CD4-positive, alpha-beta T cell treated with Interferon alpha-2 for 1 hour (primary cell): Measurements from ENCODE around the gene PTPRE.
"Not testable (repeated sequence)": the region's sequence is repeated elsewhere in the genome, so short reads cannot be mapped to it uniquely, and the experiment has no call there.

Experiments used
- DNase-seq, 2 donors: peaks; one replicate each; pipeline ENCODE4 v3.0.0-alpha.2; 2020 to 2022

PTPRE gene

GRCh38 chr10:128081720-128082119 is 174.8 kb downstream of the PTPRE start:
- DNase-seq, result no peak

- DNase-seq, result no peak
Measured at GRCh38 chr10:128083191-128083895, 176.4 kb downstream of the PTPRE start.

- no peak for DNase-seq
Measured at GRCh38 chr10:128084364-128084763, 177.5 kb downstream of the PTPRE start.

- no peak for DNase-seq
Measured at GRCh38 chr10:128084991-128085390, 178.1 kb downstream of the PTPRE start.

DNA sequence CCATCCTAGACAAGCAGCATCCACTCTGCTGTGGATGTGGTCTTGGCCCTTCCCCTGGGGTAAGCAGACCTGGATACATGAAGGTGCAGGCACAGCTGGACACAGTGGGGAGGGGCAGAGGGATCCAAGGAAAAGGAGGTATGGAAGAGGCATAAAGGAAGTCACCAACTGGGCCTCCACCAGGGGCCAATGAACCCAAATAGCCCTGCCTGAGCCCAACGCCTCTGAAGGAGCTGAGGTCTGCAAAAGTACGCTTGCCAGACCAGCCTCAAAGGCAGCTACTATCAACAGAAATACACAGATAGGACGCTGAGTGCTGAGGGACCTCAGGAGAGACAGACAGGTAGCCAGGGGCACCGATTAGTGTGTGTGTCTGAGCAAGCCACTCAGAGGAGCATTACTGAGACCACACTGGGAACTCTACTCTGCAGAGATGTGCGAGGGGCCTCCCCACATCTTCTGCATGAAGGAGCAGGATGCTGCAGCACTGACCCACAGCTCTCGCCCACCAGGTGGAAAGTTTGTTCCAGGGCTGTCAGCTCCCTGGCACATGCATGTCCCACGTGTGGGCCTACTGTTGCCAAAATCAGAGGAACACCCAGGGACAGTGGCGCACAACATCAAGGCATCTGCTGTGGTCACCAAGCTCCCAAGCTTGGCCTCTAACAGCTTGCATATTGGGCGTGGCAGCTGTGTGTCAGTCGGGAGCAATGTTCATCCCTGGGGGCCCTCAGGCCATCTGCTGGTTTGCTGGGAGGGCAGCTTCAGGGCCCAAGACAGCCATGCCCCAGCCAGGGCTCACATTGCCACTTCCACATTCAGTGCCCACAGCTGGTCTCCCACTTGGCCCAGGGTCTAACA is 179.3 kb downstream of the PTPRE start:
- no peak for DNase-seq

DNA sequence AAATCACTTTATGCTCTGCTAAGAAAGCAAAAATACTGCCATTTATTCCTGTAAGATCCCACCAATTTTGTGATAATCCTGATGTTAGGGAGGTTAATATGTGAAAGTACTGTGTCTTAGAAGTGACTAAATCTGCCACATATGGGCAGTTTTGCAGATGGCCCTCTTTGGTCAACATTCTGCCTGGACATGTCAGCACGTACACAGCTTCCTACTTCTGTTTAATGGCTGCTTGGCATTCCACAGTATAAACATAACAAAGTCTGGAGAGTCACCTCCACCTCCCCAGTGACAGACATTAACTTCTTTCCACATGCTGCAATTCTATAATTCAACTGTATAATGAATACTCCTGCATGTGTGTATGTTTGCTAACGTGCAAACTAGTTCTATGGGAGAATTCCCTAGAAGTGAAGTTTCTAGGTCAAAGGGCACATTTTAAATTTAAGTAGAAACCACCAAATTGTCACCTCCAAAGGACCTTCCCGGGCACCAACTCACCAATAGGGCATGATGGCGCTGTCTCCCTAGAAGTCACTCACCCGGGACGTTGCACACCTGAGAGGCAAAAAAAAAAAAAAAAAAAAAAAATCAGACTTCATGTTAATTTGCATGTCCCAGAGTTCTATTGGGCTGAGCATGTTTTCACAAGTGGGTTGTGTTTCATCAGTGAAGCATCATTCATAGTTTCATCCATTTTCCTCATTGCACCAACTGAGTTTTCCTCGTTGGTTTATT is 180.4 kb downstream of the PTPRE start:
- no peak for DNase-seq

- no peak for DNase-seq
Measured at GRCh38 chr10:128087884-128088709, 181.2 kb downstream of the PTPRE start.

GRCh38 chr10:128091636-128092210 is 184.8 kb downstream of the PTPRE start:
- no peak for DNase-seq

GRCh38 chr10:128092454-128092853 is 185.6 kb downstream of the PTPRE start:
- no peak for DNase-seq

DNA sequence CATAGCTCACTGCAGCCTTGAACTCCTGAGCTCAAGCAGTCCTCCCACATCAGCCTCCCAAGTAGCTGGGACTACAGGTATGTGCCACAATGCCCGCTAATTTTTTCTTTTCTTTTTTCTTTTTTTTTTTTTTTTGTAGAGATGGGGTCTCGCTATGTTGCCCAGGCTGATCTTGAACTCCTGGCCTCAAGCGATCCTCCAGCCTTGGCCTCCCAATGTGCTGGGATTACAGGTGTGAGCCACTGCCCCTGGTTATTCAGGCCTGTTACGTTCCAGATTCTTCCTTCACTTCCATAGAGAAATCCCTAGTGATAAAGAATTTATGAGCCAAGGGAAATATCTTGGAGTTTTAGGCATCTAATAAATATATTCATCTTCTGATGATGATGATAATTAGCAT is 187.7 kb downstream of the PTPRE start:
- not testable (repeated sequence) for DNase-seq

DNA sequence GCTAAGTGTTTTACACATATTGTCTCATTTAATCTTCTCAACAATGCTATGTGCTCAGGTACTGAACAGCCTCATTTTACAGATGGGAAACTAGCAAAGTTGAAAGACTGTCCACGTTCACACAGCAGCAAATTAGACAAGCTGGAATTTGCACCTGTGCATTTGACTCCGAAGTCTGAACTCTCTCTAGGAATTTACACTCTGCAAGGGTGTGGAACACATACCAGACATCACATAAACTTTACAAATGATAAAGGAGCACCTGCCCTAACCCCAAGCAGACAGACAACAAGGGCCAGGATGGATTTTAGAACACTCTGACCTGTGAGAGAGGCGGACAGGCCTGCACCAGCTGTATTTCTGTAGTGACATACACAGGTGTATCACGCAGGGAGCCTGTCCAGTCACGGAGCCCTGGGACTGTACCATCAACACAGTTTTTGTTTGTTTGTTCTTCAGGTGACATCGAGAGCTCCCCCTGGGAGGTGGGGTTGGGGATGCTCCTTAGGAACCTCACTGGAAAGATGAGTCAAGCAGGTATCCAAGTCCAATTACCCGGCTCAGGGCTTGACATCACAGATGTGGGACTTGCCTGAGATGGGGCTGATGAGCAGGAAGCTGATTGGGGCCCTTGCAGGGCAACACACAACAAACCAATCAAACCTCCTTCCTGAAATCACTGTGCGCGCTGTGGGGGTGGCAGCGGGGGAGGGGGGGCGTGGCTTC is 188.3 kb downstream of the PTPRE start:
- DNase-seq, result peak; percentile 51 to 64

DNA sequence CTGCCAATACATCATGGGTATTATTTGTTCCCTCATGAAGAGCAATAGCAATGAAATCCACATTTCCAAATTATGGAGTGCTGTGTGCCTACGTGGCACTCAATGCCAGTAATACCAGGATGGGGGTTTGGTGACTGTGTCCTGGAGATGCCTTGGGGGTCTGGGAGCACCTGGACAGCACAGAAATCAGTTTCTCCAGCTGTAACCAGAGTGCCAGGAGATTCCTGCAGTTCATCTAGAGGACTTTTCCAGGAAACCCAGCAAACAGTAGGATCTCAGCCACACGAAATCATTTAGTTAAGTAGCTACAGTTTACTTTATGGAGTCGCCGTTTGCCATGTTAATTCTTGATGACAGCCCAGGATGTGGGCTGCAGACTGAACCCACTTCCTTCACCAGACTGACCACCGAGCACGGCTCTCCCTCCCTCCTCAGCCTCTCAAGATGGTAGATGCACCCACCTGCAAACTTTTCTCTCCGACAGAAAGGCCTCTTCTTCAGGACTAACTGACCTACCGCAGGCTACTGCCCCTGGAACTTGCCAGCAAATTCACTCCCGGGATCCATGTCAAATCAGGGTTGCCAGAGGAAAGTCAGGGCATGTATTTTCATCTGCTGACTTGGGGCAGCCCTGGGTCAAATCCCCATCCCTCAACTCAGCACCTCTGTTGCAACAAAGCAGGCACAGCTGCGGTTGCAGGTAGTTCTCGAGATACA is 189.0 kb downstream of the PTPRE start:
- DNase-seq, result peak in 1 of 2 donors; percentile 17

DNA sequence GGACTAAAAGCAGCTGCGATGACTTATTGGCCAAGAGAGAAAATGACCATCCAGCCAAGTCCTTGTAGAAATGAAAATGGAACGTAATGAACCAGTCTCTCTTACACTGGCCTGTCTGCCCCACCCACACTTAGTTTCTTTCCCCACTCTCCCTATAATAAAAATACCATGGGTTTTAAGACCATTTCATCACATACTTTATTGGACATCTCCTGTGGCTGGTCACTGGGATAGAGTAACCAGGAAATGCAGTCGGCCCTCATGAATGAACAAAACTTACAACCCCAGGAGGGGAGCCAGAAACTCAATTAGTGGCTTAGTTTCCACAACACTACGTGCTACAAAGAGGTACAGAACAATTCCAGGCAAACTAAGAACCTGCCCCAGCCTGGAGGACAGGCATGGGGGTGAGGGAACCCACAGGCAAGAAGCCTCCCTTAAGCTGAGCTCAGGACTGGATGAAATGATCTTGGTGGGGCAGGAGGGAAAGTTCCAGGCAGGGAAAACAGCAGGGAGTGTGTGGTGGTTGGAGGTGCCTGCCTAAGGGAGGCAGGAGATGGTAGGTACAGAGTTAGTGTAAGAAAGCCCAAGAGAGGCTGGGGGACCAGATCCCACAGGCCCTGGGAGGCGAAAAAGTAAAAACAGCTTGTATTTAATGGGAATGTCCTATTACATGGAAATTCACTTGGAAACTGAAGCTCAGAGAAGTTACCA is 189.7 kb downstream of the PTPRE start:
- DNase-seq, result no peak

GRCh38 chr10:128097783-128098182 is 190.9 kb downstream of the PTPRE start:
- no peak for DNase-seq

DNA sequence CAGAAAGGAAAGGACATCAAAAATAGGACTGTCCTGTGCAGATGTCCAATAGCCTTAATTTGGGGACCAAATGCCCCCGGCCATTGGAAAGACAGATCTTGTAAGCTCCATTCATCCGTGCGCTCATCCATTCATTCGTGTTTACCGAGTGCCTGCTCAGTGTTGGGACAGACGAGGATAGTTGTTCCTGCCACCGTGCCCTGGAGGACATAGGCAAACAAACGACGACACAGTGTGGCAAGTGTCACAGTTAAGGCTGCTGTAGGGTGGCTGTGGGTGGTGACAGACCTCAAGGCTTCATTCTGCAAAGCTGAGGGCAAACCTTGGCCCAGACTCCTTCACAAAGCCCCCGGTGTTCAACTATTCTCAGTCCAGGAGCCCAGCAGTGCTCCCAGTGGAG is 191.7 kb downstream of the PTPRE start:
- no peak for DNase-seq

DNA sequence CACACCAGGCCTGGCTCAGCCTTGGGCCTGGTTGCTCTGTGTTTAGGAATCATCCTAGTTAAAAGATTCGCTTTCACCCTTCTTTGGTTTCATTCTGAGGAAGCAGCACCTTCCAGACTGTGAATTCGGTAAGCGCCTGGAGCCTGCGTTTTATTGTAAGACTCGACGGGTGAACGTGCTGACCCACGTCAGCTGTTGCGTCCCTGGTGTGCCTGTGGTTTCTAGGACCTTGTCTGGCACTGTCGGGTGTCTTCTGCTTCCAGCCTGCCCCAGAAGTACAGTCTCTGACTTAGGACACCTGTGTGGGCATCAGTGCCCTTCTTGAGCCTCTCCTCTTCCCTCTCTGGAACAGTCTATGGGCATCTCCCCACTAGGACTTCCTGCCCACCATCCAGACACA is 193.0 kb downstream of the PTPRE start:
- DNase-seq, result no peak

GRCh38 chr10:128101901-128102300 is 195.0 kb downstream of the PTPRE start:
- no peak for DNase-seq

DNA sequence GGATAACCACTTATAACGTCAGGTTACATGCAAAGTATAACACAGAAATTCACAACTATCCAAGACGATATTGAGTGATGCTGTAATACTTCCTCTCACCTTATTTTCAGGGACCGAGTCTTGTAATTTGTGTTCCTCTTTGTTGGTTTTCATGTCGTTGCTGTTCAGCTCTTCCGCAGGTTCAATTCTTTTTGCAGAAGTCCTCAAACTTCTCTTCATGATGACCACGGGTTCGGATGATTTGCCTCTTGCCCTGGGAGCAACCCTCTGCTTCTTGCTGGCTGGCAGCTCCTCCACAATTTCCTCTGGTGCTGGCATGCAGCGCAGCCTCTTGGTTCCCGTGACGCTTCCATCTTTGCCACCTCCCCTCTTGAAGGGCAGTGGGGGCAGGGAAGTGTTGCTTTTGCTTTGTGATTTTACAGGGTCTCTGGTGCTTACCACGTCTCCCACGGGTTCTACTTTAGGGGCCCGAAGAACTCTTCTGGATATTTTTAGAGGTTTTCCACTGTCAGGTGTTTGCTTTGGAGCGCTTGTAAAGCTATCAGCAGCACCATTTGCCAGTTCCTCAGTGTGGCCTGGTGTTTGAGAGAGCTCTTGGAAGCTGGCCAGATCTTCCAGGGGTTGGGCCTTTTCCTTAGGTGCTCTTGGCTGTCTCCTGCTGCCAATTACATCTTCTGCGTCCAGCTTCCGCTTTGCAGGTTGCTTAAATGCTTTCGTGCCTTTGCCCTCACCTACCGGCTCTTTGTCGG is 195.8 kb downstream of the PTPRE start:
- no peak for DNase-seq

- DNase-seq, result peak; percentile 11 to 47
Measured at GRCh38 chr10:128103229-128103714, 196.4 kb downstream of the PTPRE start.
